Activated CD4-positive, alpha-beta memory T cell treated with anti-CD3 and anti-CD28 coated beads, Interleukin-2, amount 10 ng/mL, durations not matched to agents 7 days and 5 days (primary cell): ENCODE measurements around the gene RBM39. TPM values are rescaled to one million over a fixed set of nuclear protein-coding genes. Genes with fewer than 3 reads are reported as not detected.

Experiments used
- CTCF ChIA-PET: fragments of 350-600 bp; sonication (Branson Sonifier 250); formaldehyde crosslinking; loops from one replicate; lab custom pipeline; 2021; ENCODE audit warnings: antibody characterized with exemption, inconsistent platforms; lab: Charles Lee
- POLR2A ChIA-PET: fragments of 350-600 bp; sonication (Branson Sonifier 250); formaldehyde crosslinking; loops from one replicate; lab custom pipeline; 2021; ENCODE audit warnings: antibody characterized with exemption; lab: Charles Lee
- DNase-seq: peaks from one replicate; pipeline ENCODE4 v3.0.0-alpha.2; 2020
- H3K27ac Mint-ChIP-seq: one replicate; pipeline ENCODE4 v1.8.0; 2021; ENCODE audit warnings: mild to moderate bottlenecking, mixed read lengths
- H3K27me3 Mint-ChIP-seq: one replicate; pipeline ENCODE4 v1.8.0; 2021; ENCODE audit warnings: mixed read lengths
- H3K36me3 Mint-ChIP-seq: one replicate; pipeline ENCODE4 v1.8.0; 2021; ENCODE audit warnings: low read depth, mixed read lengths
- H3K4me1 Mint-ChIP-seq: one replicate; pipeline ENCODE4 v1.8.0; 2021; ENCODE audit warnings: mixed read lengths
- H3K4me3 Mint-ChIP-seq: one replicate; pipeline ENCODE4 v1.8.0; 2021; ENCODE audit warnings: mild to moderate bottlenecking, mixed read lengths
- H3K9me3 Mint-ChIP-seq: one replicate; pipeline ENCODE4 v1.8.0; 2021; ENCODE audit warnings: mixed read lengths
- total RNA-seq, 2 experiments: library from RNA; stranded (reverse); gene quantifications; one replicate each; pipeline ENCODE4 v1.2.3, GENCODE V29; 2021

RBM39 gene
- total RNA-seq, 2 experiments from 2014 or later = 318 to 331 TPM

DNA sequence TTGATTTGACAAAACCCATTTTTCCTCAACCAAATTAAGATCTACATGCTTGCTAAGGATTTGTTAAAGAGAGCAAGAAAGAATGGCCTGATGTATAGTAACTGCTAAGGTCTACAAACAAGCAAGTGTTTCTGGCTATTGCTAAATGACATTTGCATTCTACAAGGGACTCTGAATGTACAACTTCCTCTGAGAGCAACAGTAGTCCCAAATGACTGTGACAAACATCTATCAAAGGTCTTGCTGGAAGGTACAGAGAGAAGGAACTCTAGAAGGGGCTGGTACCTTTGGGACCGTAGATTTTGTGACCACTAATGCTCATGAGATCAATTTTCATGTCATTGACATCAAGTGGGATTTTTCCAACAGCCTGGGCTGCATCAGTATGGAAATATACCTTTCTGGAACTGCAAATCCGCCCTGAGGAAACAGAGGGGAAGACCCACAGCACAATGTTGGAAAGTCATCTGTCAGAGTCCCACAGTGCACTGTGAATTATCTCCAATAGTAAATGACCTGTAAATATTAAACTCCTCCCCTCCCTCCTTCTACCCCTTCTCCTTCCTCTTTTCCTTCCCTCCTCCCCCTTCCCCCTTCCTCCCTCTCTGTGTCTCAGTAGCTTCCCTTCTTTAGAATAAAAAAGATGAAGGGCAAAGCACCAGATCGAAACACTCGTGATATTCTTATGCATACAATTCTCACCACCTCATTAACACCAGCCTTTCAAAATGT is 61.4 kb downstream of the RBM39 start:
- Mint-ChIP-seq H3K27me3 (no peaks in the 10 kb centered on the region), H3K9me3 (no peaks in the 10 kb centered on the region), H3K27ac (no peak overlapping the region), H3K4me1 (no peaks in the 10 kb centered on the region), H3K36me3 (peaks cover 13% of the 10 kb centered on the region), H3K4me3 (no peak overlapping the region)
- POLR2A ChIA-PET = interaction anchor here (2.1 kb wide), 1 partner anchor 62 kb away, joined by 5 read pairs; the partner anchor contains the start of gene RBM39
- no peak for DNase-seq
- CTCF ChIA-PET = interaction anchor here (0.6 to 1.3 kb wide), 2 partner anchors 15 to 29 kb away, joined by 3 to 4 read pairs; no protein-coding TSS in a partner anchor

GRCh38 chr20:35674921-35675320 is 67.1 kb downstream of the RBM39 start:
- Mint-ChIP-seq H3K9me3 (no peaks in the 10 kb centered on the region), H3K36me3 (peaks cover 43% of the 10 kb centered on the region), H3K27ac (no peak overlapping the region), H3K27me3 (no peaks in the 10 kb centered on the region), H3K4me1 (no peaks in the 10 kb centered on the region), H3K4me3 (no peak overlapping the region)
- ChIA-PET POLR2A (interaction anchor here (1.0 to 3.6 kb wide), 3 partner anchors 10 to 55 kb away, joined by 4 to 24 read pairs (median 4); partner anchors contain the start of genes CPNE1 and RBM12), CTCF (interaction anchor here (0.8 kb wide), 1 partner anchor 15 kb away, joined by 3 read pairs; no protein-coding TSS in a partner anchor)
- no peak for DNase-seq

GRCh38 chr20:35673884-35674283 is 68.2 kb downstream of the RBM39 start:
- POLR2A ChIA-PET = interaction anchor here (0.8 to 3.6 kb wide), 3 partner anchors 9 to 218 kb away, joined by 3 to 24 read pairs (median 3); partner anchors contain the start of genes CEP250, CPNE1 and RBM12
- CTCF ChIA-PET = no interaction called here
- no peaks in the 10 kb centered on the region for H3K27me3 Mint-ChIP-seq
- peak; percentile 4 for DNase-seq
- H3K36me3 Mint-ChIP-seq = peaks cover 45% of the 10 kb centered on the region
- H3K27ac Mint-ChIP-seq = no peak overlapping the region
- H3K4me1 Mint-ChIP-seq = no peaks in the 10 kb centered on the region
- H3K9me3 Mint-ChIP-seq = no peaks in the 10 kb centered on the region
- no peak overlapping the region for H3K4me3 Mint-ChIP-seq

DNA sequence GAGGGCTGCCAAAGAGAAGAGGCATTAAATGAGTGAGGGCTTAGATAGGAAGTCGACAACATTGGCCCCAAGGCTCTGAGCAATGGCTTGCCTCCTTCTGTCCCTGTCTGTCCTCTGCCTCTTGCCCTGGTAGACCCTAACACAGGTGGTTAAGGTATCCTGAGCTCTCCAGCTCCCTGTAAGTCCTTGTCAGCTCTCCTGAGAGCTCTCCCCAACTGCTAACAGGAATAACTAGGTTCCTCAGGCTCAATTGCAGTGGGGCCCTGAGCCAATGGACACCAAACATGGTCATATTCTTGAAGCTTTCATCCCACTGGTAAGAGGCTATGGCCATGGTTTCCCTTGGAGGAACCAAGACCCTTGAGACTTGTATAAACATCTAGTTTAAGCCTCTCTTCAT is 72.4 kb downstream of the RBM39 start:
- Mint-ChIP-seq H3K27ac (no peak overlapping the region), H3K4me1 (peaks cover 4% of the 10 kb centered on the region), H3K36me3 (peaks cover 52% of the 10 kb centered on the region), H3K27me3 (no peaks in the 10 kb centered on the region), H3K4me3 (no peak overlapping the region), H3K9me3 (no peaks in the 10 kb centered on the region)
- ChIA-PET CTCF (no interaction called here), POLR2A (interaction anchor here (1.1 to 1.8 kb wide), 2 partner anchors 18 to 74 kb away, joined by 4 read pairs; no protein-coding TSS in a partner anchor)
- peak; percentile 5 for DNase-seq

GRCh38 chr20:35669221-35669620 is 72.8 kb downstream of the RBM39 start:
- H3K9me3 Mint-ChIP-seq = no peaks in the 10 kb centered on the region
- no peak overlapping the region for H3K4me3 Mint-ChIP-seq
- H3K27ac Mint-ChIP-seq = no peak overlapping the region
- ChIA-PET POLR2A (interaction anchor here (1.1 to 1.8 kb wide), 2 partner anchors 19 to 75 kb away, joined by 4 read pairs; no protein-coding TSS in a partner anchor), CTCF (no interaction called here)
- H3K27me3 Mint-ChIP-seq = no peaks in the 10 kb centered on the region
- DNase-seq = no peak
- H3K4me1 Mint-ChIP-seq = peaks cover 4% of the 10 kb centered on the region
- H3K36me3 Mint-ChIP-seq = peaks cover 53% of the 10 kb centered on the region

DNA sequence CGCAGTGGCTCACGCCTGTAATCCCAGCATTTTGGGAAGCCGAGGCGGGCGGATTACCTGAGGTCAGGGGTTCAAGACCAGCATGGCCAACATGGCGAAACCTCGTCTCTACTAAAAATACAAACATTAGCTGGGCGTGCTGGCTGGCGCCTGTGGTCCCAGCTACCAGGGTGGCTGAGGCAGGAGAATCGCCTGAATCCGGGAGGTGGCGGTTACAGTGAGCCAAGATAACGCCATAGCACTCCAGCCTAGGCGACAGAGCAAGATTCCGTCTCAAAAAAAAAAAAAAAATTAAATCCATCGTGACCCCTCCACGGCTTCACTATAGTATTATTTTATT is 76.1 kb downstream of the RBM39 start:
- no peak for DNase-seq
- H3K27ac Mint-ChIP-seq = peak overlapping the region; percentile 24
- ChIA-PET CTCF (interaction anchor here (0.6 to 3.0 kb wide), 5 partner anchors 14 to 1169 kb away, joined by 3 to 24 read pairs (median 4); partner anchors contain the start of gene SCAND1), POLR2A (interaction anchor here (1.0 to 10.3 kb wide), 6 partner anchors 10 to 175 kb away, joined by 3 to 198 read pairs (median 26); partner anchors contain the start of genes ERGIC3, RBM39 and SPAG4)
- H3K4me3 Mint-ChIP-seq = peak overlapping the region; percentile 18
- H3K9me3 Mint-ChIP-seq = no peaks in the 10 kb centered on the region
- no peaks in the 10 kb centered on the region for H3K27me3 Mint-ChIP-seq
- peaks cover 53% of the 10 kb centered on the region for H3K36me3 Mint-ChIP-seq
- peaks cover 34% of the 10 kb centered on the region for H3K4me1 Mint-ChIP-seq

DNA sequence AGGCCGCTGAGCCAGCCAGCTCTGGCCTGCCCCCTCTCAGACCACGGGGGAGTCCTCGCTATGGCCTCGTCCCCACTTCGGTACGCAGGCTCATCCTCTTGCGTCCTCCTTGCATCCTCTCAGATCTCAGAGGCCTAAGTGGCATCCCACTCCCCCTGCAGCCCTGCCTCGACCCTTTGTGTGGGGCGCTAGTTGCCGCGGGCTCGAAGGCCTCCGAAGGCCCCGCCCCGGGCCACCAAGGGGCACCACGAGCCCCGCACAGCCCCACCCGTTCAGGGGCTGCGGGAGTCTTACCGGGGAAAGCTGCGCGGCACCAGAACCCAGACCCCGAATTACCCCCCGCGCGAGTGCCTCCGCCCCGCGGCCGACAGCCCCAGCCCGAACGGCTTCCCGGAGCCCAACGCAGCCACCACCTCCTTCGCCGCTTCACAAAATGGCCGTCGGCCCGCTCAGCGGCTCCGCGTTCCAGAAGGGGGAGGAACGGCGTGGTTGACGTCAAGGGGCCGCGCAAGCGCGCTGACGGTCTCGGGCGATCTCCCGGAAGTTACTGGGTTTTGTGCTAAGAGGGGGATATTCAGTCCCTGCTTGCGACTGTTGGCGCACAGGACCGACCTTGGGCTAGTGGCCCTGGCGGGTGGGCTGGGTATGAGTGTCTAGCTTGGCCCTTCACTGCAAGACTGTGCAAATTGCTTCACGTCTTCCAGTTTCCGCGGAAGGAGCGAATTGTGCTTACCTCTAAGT is 77.4 kb downstream of the RBM39 start, which contains the start of the genes CPNE1 and RBM12:
Gene CPNE1 (minus strand): TSS at position 435 of the 741 bp plus-strand sequence. CDS start 31,977 bp downstream, outside the sequence.
Gene RBM12 (minus strand): TSS at position 435 of the 741 bp plus-strand sequence. CDS start 9,578 bp downstream, outside the sequence.
- Mint-ChIP-seq H3K36me3 (peaks cover 49% of the 10 kb centered on the region), H3K9me3 (no peaks in the 10 kb centered on the region), H3K27ac (peak within 1 kb of the TSS; percentile 98), H3K27me3 (no peaks in the 10 kb centered on the region), H3K4me1 (peaks cover 46% of the 10 kb centered on the region), H3K4me3 (peak within 1 kb of the TSS; percentile 95)
- POLR2A ChIA-PET = interaction anchor here (0.9 to 10.3 kb wide), 29 partner anchors 9 to 1672 kb away, joined by 3 to 198 read pairs (median 8); partner anchors contain the start of genes CEP250, ERGIC3, NFS1 and PHF20
- DNase-seq = peak; percentile 95
- CTCF ChIA-PET = interaction anchor here (0.7 to 3.0 kb wide), 11 partner anchors 9 to 1149 kb away, joined by 3 to 24 read pairs (median 3); partner anchors contain the start of gene SCAND1

GRCh38 chr20:35663516-35664465 is 78.3 kb downstream of the RBM39 start:
- Mint-ChIP-seq H3K27me3 (no peaks in the 10 kb centered on the region), H3K4me3 (peak overlapping the region; percentile 95), H3K4me1 (peaks cover 54% of the 10 kb centered on the region), H3K9me3 (no peaks in the 10 kb centered on the region), H3K27ac (peak overlapping the region; percentile 98), H3K36me3 (peaks cover 51% of the 10 kb centered on the region)
- CTCF ChIA-PET = interaction anchor here (0.7 to 3.0 kb wide), 9 partner anchors 8 to 1148 kb away, joined by 3 to 24 read pairs (median 3); partner anchors contain the start of genes SCAND1 and SPAG4
- POLR2A ChIA-PET = interaction anchor here (0.7 to 10.3 kb wide), 34 partner anchors 9 to 1671 kb away, joined by 3 to 198 read pairs (median 6); partner anchors contain the start of genes CEP250, EDEM2, ERGIC3 and NFS1
- peak; percentile 74 for DNase-seq

DNA sequence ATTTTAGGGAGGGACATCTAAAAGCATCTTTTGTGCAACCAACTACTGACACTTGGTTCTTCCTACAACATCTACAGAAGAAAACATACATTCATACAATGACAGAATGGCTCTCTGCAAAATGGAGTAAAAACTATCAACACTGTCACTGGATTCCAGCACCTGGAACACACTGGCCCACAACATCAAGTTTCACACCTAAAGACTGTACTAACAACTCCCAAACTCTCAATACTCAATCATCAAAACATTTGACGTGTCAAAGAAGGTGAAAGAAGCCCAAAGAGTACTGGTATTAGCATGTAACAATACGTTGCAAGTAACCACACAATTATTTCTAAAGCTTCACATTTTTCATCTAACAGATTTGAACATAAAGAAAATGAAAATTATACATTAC is 79.5 kb downstream of the RBM39 start:
- Mint-ChIP-seq H3K36me3 (peaks cover 43% of the 10 kb centered on the region), H3K9me3 (no peaks in the 10 kb centered on the region), H3K4me1 (peaks cover 61% of the 10 kb centered on the region), H3K27ac (peak overlapping the region; percentile 98), H3K27me3 (no peaks in the 10 kb centered on the region), H3K4me3 (peak overlapping the region; percentile 95)
- no peak for DNase-seq
- POLR2A ChIA-PET = interaction anchor here (1.3 to 10.3 kb wide), 13 partner anchors 9 to 292 kb away, joined by 3 to 198 read pairs (median 21); partner anchors contain the start of genes NFS1, PHF20, RBM39 and ROMO1
- CTCF ChIA-PET = no interaction called here

DNA sequence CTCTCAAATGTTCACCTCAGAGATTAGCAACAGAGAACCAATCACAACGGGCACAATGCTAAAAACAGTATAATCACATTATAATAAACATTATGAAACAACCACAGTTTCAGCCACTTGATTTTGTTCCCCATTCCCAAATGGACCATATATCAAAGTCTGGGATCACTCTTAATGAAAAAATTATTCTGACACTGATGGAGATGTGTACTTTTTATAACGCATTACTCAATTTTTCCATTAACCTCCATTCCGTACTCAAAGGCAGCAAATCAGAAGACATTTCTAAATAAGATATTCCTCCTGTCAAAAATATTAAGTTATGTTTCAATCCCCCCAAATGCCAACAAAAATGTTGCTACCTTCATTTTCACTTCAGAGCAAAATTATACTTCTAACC is 80.2 kb downstream of the RBM39 start:
- ChIA-PET POLR2A (interaction anchor here (0.9 to 10.3 kb wide), 10 partner anchors 12 to 291 kb away, joined by 3 to 198 read pairs (median 16); partner anchors contain the start of genes NFS1, RBM39, ROMO1 and SPAG4), CTCF (interaction anchor here (0.9 kb wide), 1 partner anchor 46 kb away, joined by 4 read pairs; the partner anchor contains the start of gene SPAG4)
- H3K4me3 Mint-ChIP-seq = peak overlapping the region; percentile 95
- H3K36me3 Mint-ChIP-seq = peaks cover 48% of the 10 kb centered on the region
- DNase-seq = no peak
- no peaks in the 10 kb centered on the region for H3K9me3 Mint-ChIP-seq
- H3K4me1 Mint-ChIP-seq = peaks cover 67% of the 10 kb centered on the region
- no peaks in the 10 kb centered on the region for H3K27me3 Mint-ChIP-seq
- peak overlapping the region; percentile 98 for H3K27ac Mint-ChIP-seq

DNA sequence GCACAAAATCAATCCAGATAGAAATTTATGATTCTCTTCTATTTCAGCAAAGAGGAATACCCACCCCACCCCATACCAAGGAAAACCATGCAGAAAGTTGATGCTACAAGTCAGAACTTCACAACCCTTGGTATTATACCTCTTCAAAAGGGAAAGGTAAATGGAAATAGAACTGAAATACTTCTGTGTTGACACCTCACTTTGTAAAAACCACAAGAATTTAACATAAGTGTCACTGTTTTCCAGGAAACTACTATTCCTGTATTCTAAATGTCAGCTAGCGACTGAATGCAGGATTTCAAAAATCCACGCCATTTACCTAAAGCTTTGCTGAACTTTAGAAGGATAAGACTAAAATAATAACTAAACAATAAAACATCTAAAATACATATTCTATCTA is 81.0 kb downstream of the RBM39 start:
- Mint-ChIP-seq H3K9me3 (no peaks in the 10 kb centered on the region), H3K36me3 (peaks cover 52% of the 10 kb centered on the region), H3K27ac (peak overlapping the region; percentile 98), H3K4me3 (peak overlapping the region; percentile 95), H3K27me3 (no peaks in the 10 kb centered on the region), H3K4me1 (peaks cover 68% of the 10 kb centered on the region)
- no peak for DNase-seq
- ChIA-PET CTCF (interaction anchor here (0.5 to 0.9 kb wide), 3 partner anchors 45 to 213 kb away, joined by 3 to 4 read pairs (median 3); partner anchors contain the start of gene SPAG4), POLR2A (interaction anchor here (0.9 to 10.3 kb wide), 13 partner anchors 9 to 293 kb away, joined by 3 to 198 read pairs (median 3); partner anchors contain the start of genes NFS1, RBM39, ROMO1 and SCAND1)
